ENCODE measurements around the gene XPC.

DNA sequence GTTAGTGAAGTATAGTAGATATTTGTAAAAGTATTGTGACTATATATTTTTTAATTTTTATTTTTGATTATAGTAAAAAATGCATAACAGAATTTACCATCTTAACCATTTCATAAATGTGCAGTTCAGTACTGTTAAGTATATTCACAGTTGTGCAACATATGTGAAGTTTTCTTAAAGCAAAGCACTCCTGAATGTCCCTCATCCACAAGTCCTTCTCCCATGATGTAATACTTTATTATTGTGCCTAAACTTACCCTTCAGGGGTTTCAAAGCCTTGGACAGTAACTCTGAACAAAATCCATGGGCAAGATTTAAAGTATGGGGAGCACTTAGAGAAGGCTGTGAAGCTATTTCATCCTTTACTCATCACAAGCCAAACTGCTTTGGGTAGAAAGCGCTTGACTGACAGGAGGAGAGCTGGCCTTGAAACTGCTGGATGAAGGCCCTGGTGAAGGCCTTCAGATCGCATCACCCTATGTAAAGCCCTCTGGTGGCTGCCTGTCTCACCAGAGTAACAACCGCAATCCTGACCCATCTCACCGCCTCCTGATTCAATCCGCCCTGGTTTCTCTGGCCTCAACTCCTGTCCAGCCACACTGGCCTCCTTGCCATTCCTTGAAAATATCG is 28.3 kb upstream of the XPC start:
- TF ChIP-seq EP300 (IDR thresholded peaks at IDR 0.05; ENCODE audit: borderline replicate concordance) = no peak
- no peak for TF ChIP-seq CEBPB (IDR thresholded peaks at IDR 0.05)
- TF ChIP-seq TAF1 (IDR thresholded peaks at IDR 0.05; ENCODE audit: low read depth) = no peak
- no peak for TF ChIP-seq REST (IDR thresholded peaks at IDR 0.05; ENCODE audit: low read depth)
- TF ChIP-seq MAX (IDR thresholded peaks at IDR 0.05) = no peak
- no peak for TF ChIP-seq RAD21 (IDR thresholded peaks at IDR 0.05; ENCODE audit: low read depth)
- TF ChIP-seq CREB1 (IDR thresholded peaks at IDR 0.05; ENCODE audit: low read depth) = no peak
- no peak for TF ChIP-seq EGR1 (IDR thresholded peaks at IDR 0.05)
- TF ChIP-seq FOXM1 (IDR thresholded peaks at IDR 0.05; ENCODE audit: borderline replicate concordance, low read depth) = no peak
- TF ChIP-seq YY1 (IDR thresholded peaks at IDR 0.05; ENCODE audit: low read depth) = no peak
- TF ChIP-seq, protein P1, sequence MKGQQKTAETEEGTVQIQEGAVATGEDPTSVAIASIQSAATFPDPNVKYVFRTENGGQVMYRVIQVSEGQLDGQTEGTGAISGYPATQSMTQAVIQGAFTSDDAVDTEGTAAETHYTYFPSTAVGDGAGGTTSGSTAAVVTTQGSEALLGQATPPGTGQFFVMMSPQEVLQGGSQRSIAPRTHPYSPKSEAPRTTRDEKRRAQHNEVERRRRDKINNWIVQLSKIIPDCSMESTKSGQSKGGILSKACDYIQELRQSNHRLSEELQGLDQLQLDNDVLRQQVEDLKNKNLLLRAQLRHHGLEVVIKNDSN (IDR thresholded peaks at IDR 0.05) = no peak
- no peak for TF ChIP-seq TCF12 (IDR thresholded peaks at IDR 0.05; ENCODE audit: low read depth)
- TF ChIP-seq TEAD4 (IDR thresholded peaks at IDR 0.05) = no peak
- no peak for TF ChIP-seq NFIC (IDR thresholded peaks at IDR 0.05)

All from Ishikawa (cell line).